ENCODE measurements around the gene DNAJC30.

Gene DNAJC30

DNA sequence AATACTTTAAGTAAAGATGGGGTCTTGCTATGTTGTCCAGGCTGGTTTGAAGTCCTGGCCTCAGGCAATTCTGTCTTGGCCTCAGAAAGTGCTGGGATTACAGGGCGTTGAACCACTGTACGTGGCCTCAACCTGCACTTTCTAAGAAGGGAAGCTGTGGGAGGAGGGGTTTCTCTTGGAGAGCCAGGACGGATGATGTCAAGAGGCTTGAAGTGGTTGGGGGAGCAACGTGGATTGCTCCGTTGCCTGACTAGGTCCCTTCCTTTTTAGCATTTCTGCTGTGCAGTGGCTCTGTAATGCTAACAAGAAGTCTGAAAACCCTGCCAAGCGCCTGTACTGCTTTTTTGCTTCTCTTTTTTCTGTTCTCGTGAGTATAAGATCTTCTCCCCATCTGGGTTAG lies 7.4 kb upstream of the DNAJC30 start:
- Histone ChIP-seq H3K4me3 (ENCODE audit: low read depth, low read length) (no peak overlapping the region), H3K27me3 (no peaks in the 10 kb centered on the region), H3K36me3 (peaks cover 73% of the 10 kb centered on the region), H3K9me3 (no peaks in the 10 kb centered on the region), H3K4me1 (no peaks in the 10 kb centered on the region)
- TF ChIP-seq, protein P1, sequence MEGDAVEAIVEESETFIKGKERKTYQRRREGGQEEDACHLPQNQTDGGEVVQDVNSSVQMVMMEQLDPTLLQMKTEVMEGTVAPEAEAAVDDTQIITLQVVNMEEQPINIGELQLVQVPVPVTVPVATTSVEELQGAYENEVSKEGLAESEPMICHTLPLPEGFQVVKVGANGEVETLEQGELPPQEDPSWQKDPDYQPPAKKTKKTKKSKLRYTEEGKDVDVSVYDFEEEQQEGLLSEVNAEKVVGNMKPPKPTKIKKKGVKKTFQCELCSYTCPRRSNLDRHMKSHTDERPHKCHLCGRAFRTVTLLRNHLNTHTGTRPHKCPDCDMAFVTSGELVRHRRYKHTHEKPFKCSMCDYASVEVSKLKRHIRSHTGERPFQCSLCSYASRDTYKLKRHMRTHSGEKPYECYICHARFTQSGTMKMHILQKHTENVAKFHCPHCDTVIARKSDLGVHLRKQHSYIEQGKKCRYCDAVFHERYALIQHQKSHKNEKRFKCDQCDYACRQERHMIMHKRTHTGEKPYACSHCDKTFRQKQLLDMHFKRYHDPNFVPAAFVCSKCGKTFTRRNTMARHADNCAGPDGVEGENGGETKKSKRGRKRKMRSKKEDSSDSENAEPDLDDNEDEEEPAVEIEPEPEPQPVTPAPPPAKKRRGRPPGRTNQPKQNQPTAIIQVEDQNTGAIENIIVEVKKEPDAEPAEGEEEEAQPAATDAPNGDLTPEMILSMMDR (IDR thresholded peaks at IDR 0.05; ENCODE audit: low read depth, low read length), result no peak
- no peak for DNase-seq

DNA sequence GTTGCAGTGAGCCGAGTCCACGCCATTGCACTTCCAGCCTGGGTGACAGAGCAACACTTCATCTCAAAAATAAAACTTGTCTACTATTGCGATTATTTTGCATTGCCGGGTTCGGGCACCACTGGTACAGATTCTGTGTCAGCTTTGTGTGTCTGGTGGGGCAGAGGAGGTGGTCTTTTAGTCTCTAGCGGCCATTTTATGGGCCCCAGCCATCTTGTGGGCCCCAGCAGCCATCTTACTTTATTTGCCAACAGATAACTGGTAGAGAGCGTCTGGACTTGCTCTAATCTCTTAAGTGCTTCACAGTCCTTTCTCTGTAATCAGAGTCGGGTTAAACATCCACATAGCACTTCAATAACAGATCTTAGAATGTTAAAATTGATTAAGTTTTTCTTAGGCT lies 5.0 kb upstream of the DNAJC30 start:
- Histone ChIP-seq H3K4me3 (ENCODE audit: low read depth, low read length) (no peak overlapping the region), H3K9me3 (no peaks in the 10 kb centered on the region), H3K36me3 (peaks cover 56% of the 10 kb centered on the region), H3K27me3 (no peaks in the 10 kb centered on the region), H3K4me1 (no peaks in the 10 kb centered on the region)
- TF ChIP-seq, protein P1 (IDR thresholded peaks at IDR 0.05; ENCODE audit: low read depth, low read length), result no peak
- DNase-seq, result no peak

DNA sequence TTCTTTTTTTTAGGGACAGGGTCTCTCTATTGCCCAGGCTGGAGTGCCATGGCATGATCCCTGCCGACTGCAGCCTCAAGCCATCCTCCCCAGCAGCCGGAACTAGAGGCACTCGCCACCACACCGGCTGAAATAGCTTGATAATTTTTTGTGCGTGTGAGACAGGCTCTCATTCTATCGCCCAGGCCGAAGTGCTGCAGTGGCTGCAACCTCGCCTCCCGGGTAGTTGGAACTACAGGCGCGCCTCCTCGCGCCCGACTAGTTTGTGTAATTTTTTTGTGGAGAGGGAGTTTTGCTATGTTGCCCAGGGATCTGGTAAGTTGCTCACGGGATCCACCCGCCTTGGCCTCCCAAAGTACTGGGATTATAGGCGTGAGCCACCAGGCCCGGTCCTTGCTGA lies 2.1 kb upstream of the DNAJC30 start:
- TF ChIP-seq, protein P1 (IDR thresholded peaks at IDR 0.05; ENCODE audit: low read depth, low read length), result no peak
- Histone ChIP-seq H3K27me3 (no peaks in the 10 kb centered on the region), H3K36me3 (peaks cover 30% of the 10 kb centered on the region), H3K9me3 (no peaks in the 10 kb centered on the region), H3K4me1 (no peaks in the 10 kb centered on the region), H3K4me3 (ENCODE audit: low read depth, low read length) (no peak overlapping the region)
- DNase-seq, result no peak

DNA sequence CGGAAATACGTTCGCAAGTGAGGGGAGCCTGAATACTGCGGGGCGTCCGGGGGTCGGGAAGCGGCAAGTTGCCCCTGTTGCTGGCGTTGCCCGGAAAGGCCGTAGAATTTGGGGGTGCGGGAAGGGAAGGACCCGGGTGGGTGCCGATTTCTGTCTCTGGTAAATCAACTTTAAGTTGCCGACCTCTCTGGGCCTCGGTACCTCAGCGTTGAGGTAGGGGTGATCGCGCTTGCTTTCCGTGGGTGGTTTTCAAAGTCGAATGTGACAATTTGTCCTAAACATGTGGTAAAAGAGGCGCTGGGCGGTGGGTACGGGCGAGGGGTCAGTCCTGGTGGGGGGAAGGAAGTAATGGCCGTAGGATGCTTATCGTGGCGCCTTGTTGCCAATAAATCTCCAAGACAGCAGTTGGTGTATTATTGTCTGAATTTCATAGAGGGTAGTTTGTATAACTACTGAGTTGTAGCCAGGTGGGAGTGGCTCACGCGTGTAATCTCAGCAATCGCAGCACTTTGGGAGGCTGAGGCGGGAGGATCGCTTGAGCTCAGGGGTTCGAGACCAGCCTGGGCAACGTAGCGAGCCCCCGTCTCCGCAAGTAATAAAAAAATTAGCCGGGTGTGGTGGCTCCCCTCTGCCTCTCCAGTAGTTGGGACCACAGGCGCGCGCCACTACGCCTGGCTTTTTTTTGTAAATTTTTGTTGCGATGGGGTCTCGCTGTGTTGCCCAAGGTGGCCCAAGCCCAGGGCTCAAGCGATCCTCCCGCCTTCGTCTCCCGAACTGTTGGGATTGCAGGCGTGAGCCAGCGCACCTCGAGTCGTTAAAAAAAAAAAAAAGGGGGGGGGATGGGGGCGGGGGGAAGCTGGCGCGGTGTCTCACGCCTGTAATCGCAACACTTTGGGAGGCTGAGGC lies 788 bp upstream of the DNAJC30 start:
- Histone ChIP-seq H3K4me1 (no peaks in the 10 kb centered on the region), H3K4me3 (ENCODE audit: low read depth, low read length) (peak overlapping the region; percentile 83), H3K27me3 (no peaks in the 10 kb centered on the region), H3K36me3 (peaks cover 24% of the 10 kb centered on the region), H3K9me3 (no peaks in the 10 kb centered on the region)
- TF ChIP-seq, protein P1 (IDR thresholded peaks at IDR 0.05; ENCODE audit: low read depth, low read length), result no peak
- DNase-seq, result no peak

DNA sequence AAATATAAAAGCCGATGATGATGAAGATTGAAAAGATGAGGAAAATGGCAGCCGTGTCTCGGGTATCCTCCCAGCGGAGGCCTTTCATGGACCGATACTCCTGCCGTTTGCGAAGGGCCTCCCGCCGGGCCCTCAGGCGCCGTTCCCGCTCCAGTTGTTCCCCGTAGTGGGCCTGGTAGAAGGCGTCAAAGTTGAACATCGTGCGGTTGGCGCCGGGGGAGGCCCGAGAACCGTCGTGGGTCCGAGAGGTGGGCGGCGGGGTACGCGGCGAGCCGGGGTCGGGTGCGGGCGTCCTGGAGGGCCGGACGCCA lies 553 bp downstream of the DNAJC30 start:
- no peak for DNase-seq
- H3K4me3 ChIP-seq (ENCODE audit: low read depth, low read length), result peak overlapping the region; percentile 83
- H3K4me1 ChIP-seq, result no peaks in the 10 kb centered on the region
- TF ChIP-seq, protein P1 (IDR thresholded peaks at IDR 0.05; ENCODE audit: low read depth, low read length), result no peak
- H3K9me3 ChIP-seq, result no peaks in the 10 kb centered on the region
- no peaks in the 10 kb centered on the region for H3K27me3 ChIP-seq
- peaks cover 23% of the 10 kb centered on the region for H3K36me3 ChIP-seq

DNA sequence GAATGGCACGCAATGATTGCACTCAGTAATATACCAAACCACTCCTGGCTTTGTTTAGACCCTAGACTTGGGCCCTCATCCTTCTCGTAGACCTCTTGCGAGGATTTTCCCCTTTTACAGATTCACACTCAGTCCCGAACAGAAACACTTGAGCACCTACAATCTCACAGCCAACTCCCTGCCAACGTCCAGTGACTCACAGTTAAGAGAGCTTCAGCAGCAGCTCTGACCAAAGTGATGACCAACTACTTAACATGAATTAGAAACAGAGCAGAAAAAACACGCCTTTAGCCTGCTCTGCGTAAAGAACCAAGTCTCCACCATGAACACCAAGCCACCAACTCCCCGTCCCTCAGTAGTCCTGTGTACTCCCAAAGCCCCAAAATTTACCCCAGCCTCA lies 2.2 kb downstream of the DNAJC30 start:
- TF ChIP-seq, protein P1 (IDR thresholded peaks at IDR 0.05; ENCODE audit: low read depth, low read length), result no peak
- Histone ChIP-seq H3K4me3 (ENCODE audit: low read depth, low read length) (no peak overlapping the region), H3K36me3 (peaks cover 12% of the 10 kb centered on the region), H3K9me3 (no peaks in the 10 kb centered on the region), H3K27me3 (no peaks in the 10 kb centered on the region), H3K4me1 (no peaks in the 10 kb centered on the region)
- DNase-seq, result no peak
